ENCODE measurements around the gene CD46.

DNA sequence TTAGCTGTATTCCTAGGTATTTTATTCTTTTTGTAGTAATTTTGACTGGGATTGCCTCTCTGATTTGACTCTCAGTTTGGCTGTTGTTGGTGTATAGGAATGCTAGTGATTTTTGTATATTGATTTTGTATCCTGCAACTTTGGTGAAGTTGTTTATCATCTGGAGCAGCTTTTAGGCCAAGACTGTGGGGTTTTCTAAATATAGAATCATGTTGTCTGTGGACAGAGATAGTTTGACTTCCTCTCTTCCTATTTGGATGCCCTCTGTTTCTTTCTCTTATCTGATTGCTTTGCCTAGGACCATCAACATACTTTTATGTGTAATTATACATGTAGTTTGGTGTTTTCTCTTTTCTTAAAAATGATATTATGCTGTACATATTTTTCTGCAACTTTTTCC is 27.2 kb downstream of the CD46 start:
- TF ChIP-seq, protein P1, sequence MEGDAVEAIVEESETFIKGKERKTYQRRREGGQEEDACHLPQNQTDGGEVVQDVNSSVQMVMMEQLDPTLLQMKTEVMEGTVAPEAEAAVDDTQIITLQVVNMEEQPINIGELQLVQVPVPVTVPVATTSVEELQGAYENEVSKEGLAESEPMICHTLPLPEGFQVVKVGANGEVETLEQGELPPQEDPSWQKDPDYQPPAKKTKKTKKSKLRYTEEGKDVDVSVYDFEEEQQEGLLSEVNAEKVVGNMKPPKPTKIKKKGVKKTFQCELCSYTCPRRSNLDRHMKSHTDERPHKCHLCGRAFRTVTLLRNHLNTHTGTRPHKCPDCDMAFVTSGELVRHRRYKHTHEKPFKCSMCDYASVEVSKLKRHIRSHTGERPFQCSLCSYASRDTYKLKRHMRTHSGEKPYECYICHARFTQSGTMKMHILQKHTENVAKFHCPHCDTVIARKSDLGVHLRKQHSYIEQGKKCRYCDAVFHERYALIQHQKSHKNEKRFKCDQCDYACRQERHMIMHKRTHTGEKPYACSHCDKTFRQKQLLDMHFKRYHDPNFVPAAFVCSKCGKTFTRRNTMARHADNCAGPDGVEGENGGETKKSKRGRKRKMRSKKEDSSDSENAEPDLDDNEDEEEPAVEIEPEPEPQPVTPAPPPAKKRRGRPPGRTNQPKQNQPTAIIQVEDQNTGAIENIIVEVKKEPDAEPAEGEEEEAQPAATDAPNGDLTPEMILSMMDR (conservative IDR thresholded peaks at IDR 0.05 in 1 of 2, IDR thresholded peaks at IDR 0.05 in 1 of 2; ENCODE audit: extremely low read depth in 1 of 2, insufficient read depth in 1 of 2, low read depth in 1 of 2, low read length in 2 of 2) = no peak
- TF ChIP-seq EZH2 (IDR thresholded peaks at IDR 0.05; ENCODE audit: borderline replicate concordance, low read length) = no peak
